A549 treated with RU486 at 1 μM for 4 hours (cell line): ENCODE measurements around the gene SPATA22. TPM values are rescaled to one million over a fixed set of nuclear protein-coding genes. Genes with fewer than 3 reads are reported as not detected.

Experiments
- total RNA-seq: library from RNA; stranded (reverse); fragments of 200-300 nt; extraction: Qiagen RNA extraction; gene quantifications from 5 replicates; pipeline ENCODE4 v1.2.3, GENCODE V29; 2022; ENCODE audit warnings: low read depth

Gene SPATA22
- not detected in 5 replicates for total RNA-seq

GRCh38 chr17:3471599-3471998 is at the start of gene SPATA22:
Gene SPATA22, minus strand, starts transcription at chr17:3471819. Its CDS starts 2,494 bp downstream, at chr17:3469325.

GRCh38 chr17:3475812-3476610 is 4.4 kb upstream of the SPATA22 start, which contains the start of gene ASPA:
Gene ASPA, plus strand, starts transcription at chr17:3475997. Its CDS starts 163 bp downstream, at chr17:3476160.

GRCh38 chr17:3433741-3434140 is 37.9 kb downstream of the SPATA22 start, which contains the start of gene OR1E2:
Gene OR1E2, minus strand, starts transcription at chr17:3433841. Its CDS starts 0 bp downstream, at chr17:3433841.

GRCh38 chr17:3411070-3411469 is 60.5 kb downstream of the SPATA22 start, which contains the start of gene OR3A3:
Gene OR3A3, plus strand, starts transcription at chr17:3411370.

GRCh38 chr17:3398310-3398709 is 73.3 kb downstream of the SPATA22 start, which contains the start of gene OR1E1:
Gene OR1E1, minus strand, starts transcription at chr17:3398410. Its CDS starts 0 bp downstream, at chr17:3398410.

Other genes starting within 250 kb of the SPATA22 start
- gene OR3A1, start 173.5 kb downstream of the SPATA22 start, total RNA-seq = not detected in 5 replicates
- gene OR3A2, start 85.5 kb downstream of the SPATA22 start, total RNA-seq = not detected in 5 replicates
- gene OR1E1, start 73.4 kb downstream of the SPATA22 start, total RNA-seq = not detected in 5 replicates
- gene OR3A3, start 60.4 kb downstream of the SPATA22 start, total RNA-seq = not detected in 5 replicates
- not detected in 5 replicates for gene OR1E2, start 38.0 kb downstream of the SPATA22 start, total RNA-seq
- gene ASPA, start 4.2 kb upstream of the SPATA22 start, total RNA-seq = not detected in 5 replicates
- 0.22 to 0.34 TPM (median 0.31 TPM) in 5 replicates for gene TRPV3, start 86.0 kb upstream of the SPATA22 start, total RNA-seq
- gene TRPV1, start 137.6 kb upstream of the SPATA22 start, total RNA-seq = 3.0 to 5.1 TPM (median 4.1 TPM) in 5 replicates
- gene SHPK, start 164.4 kb upstream of the SPATA22 start, total RNA-seq = 12.0 to 16.6 TPM (median 15.1 TPM) in 5 replicates
- gene CTNS, start 164.9 kb upstream of the SPATA22 start, total RNA-seq = 12.9 to 15.3 TPM (median 13.3 TPM) in 5 replicates
- gene TAX1BP3, start 196.8 kb upstream of the SPATA22 start, total RNA-seq = 272 to 346 TPM (median 308 TPM) in 5 replicates
- 113 to 164 TPM (median 164 TPM) in 5 replicates for gene EMC6, start 197.0 kb upstream of the SPATA22 start, total RNA-seq
- gene P2RX5, start 224.3 kb upstream of the SPATA22 start, total RNA-seq = 15.2 to 23.3 TPM (median 21.4 TPM) in 5 replicates